Measurements from ENCODE around the gene ERCC2.
A peak's percentile ranks its signal among the peaks of the same experiment; 100 is the strongest.

ERCC2 gene

GRCh38 chr19:45401815-45402214 lies 31.4 kb upstream of the ERCC2 start:
- DNase-seq (ENCODE audit: low spot score): no peak

- DNase-seq (ENCODE audit: low spot score): no peak
Observed at GRCh38 chr19:45400192-45400591, 29.8 kb upstream of the ERCC2 start.

- DNase-seq (ENCODE audit: low spot score): no peak
Observed at GRCh38 chr19:45395821-45396617, 25.6 kb upstream of the ERCC2 start.

GRCh38 chr19:45391871-45392665 lies 21.7 kb upstream of the ERCC2 start:
- DNase-seq (ENCODE audit: low spot score): no peak

DNA sequence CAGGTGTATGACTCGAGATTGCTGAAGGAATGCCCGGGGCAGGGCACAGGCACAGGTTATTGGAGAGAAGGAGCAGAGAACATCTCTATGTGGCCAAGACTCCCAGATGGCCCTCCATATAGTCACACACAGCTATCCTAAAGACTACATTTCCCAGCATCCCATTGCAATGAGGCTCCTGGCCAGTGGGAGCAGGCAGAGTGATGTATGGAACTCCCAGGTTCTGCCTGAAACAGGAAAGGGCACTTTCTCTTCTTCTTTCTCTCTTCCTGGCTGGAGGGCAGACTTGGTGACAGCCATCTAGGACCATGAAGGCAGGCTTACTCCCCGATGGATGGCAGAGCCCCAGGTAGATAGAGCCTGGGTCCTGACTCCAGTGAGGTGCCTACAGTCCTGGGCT lies 21.0 kb upstream of the ERCC2 start:
- no peak for DNase-seq (ENCODE audit: low spot score)

- no peak for DNase-seq (ENCODE audit: low spot score)
Observed at GRCh38 chr19:45385392-45386221, 15.2 kb upstream of the ERCC2 start.

DNA sequence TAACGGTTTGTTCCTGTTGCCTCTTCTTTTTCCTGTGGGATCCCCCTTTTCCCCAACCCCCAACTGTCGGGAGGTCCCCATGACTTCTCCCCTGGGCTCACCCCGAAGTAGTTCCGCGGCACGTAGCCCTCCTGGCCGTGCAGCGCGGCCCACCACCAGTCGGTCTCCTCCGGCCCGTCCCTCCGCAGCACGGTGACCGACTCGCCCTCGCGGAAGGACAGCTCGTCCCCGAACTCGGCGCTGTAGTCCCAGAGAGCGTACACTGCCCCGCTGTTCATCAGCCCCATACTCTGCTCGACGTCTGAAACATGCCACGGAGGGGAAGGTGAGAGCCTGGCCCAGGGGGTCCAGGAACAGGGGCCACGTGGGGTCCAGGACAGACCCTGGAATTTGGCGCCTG lies 12.1 kb upstream of the ERCC2 start:
- DNase-seq (ENCODE audit: low spot score): no peak

GRCh38 chr19:45380107-45380506 lies 9.7 kb upstream of the ERCC2 start:
- DNase-seq (ENCODE audit: low spot score): peak; percentile 66

GRCh38 chr19:45376045-45376724 lies 5.8 kb upstream of the ERCC2 start:
- no peak for DNase-seq (ENCODE audit: low spot score)

DNA sequence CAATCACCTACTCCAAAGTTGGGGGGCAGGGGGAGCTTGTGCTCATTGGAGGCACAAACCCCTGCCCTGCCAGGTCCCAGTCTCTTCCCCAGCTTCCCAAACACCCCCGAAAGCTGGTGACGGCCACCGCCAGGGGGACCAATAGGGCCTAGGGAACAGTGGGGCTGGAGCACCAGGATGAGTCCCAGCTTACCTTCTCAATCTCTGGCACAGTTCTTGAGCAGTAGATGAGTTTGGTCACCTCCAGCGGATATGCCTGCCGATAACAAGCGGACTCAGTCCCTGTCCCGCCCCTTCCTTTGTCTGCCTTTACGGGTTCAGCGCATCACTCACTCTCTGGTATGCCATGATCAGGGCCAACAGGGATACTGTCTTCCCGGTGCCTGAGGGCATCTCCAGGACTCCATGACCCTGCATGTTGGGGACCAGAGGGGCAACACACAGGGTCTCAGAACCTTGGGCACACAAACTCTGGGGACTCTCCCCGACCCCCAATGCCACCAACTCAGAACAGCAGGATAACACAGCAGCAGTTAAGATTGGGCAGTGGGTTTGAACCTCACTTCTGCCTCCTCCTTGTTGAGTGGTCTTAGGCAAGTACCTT lies 1.5 kb downstream of the ERCC2 start:
- DNase-seq (ENCODE audit: low spot score): no peak

GRCh38 chr19:45368127-45368526 lies 2.2 kb downstream of the ERCC2 start:
- DNase-seq (ENCODE audit: low spot score): no peak

DNA sequence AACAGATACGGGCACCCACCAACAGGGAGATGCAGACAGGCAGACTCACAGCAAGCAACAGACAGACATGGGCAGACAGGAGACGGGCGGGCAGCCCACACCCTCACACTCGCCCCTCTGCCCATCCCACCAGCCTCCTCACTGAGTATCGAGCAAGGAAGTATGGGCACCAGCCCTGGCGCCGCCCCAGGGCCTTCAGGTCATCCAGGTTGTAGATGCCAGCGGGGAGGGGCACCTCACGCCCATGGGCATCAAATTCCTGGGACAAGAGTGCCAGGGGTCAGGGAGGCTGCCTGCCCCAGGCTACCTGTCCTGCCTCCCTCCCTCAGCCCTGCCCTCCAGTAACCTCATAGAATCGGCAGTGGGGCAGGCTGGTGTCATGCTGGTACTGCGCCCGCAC lies 5.7 kb downstream of the ERCC2 start:
- no peak for DNase-seq (ENCODE audit: low spot score)

- DNase-seq (ENCODE audit: low spot score): no peak
Observed at GRCh38 chr19:45363861-45364459, 6.4 kb downstream of the ERCC2 start.

- DNase-seq (ENCODE audit: low spot score): no peak
Observed at GRCh38 chr19:45362291-45362690, 8.1 kb downstream of the ERCC2 start.

DNA sequence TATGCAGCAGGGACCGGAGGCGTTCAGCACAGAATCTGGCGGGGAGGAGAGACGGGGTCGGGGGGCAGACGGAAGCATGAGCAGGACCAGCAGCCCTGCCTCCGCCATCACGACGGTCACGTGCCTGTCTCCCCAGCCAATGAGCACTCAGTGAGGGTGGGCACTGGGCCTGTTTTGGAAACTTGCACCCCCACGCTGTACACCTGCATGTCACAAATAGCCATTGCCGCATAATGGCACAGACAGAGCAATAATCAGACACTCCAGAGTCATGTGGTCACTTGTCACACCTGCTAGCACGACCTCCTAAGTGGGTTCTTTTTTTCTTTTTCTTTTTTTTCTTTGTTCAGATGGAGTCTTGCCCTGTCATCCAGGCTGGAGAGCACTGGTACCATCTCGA lies 8.8 kb downstream of the ERCC2 start:
- no peak for DNase-seq (ENCODE audit: low spot score)

GRCh38 chr19:45358213-45358792 lies 12.1 kb downstream of the ERCC2 start:
- no peak for DNase-seq (ENCODE audit: low spot score)

GRCh38 chr19:45357445-45357783 lies 13.0 kb downstream of the ERCC2 start:
- DNase-seq (ENCODE audit: low spot score): no peak

DNA sequence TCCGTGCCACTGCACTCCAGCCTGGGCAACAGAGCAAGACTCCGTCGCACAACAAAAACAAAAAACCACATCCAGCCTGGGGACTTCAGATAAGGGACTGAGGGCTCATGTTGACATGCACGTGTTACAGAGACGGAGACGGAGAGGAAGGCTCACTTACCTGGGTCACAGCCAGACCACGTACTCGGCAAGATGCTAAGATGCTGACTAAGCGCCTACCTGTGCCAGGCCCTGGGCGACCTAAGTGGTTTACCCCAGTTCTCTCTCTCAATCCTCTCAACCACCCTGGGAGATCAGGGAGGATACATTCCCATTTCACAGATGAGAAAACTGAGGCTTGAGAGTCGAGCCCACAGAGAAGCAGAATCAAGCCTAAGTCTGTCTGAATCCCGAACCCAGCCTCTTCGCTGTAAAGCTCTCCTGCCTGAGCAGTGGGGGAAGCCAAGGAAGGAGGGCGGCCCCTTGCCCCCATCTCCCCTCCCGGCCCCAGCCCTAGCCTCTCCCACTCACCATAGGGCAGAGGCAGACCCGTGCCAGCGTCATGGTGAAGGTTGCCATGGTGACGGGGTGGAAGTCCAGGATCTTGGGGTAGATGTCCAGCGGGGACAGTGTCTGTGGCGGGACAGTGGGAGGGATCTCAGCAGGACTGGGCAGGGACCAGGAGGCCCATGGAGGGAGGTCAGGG lies 13.5 kb downstream of the ERCC2 start:
- no peak for DNase-seq (ENCODE audit: low spot score)

DNA sequence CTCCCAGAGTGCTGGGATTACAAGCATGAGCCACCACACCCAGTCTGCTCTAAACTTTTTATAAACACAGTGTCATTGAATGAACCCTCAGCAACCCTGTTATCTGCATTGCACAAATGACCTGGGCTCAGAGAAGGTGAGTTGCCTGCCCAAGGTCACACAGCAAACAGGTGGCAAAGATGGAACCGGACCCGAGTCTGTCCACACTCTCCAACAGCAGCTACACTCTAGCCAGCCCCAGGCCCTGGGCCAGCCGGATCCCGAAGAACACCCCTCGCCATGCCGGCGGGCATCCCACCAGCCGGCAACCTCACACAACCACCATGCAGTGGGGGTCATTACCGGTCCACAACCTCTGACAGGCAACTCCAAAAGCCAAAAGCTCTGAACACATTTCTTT lies 14.5 kb downstream of the ERCC2 start:
- no peak for DNase-seq (ENCODE audit: low spot score)

- DNase-seq (ENCODE audit: low spot score): no peak
Observed at GRCh38 chr19:45355402-45355801, 15.0 kb downstream of the ERCC2 start.

All from putamen (tissue), 1 donor.